Bronchial epithelial cell (primary cell): ENCODE data around the gene CAMK2G. TPM values are rescaled to one million over a fixed set of nuclear protein-coding genes. Genes with fewer than 3 reads are reported as not detected.

Experiments used
- DNase-seq: peaks from one replicate; pipeline ENCODE4 v3.0.0-alpha.2; 2010; ENCODE audit warnings: low read depth
- FAIRE-seq: peaks from 2 replicates; lab custom pipeline; 2011; peaks lifted over from hg19 to GRCh38; lab: Jason Lieb, UNC
- H3K27me3 ChIP-seq: 2 replicates; pipeline ENCODE4 v1.5.1; 2011; ENCODE audit warnings: low read length; ENCODE audit not compliant: control insufficient read depth, insufficient read depth
- H3K36me3 ChIP-seq: 2 replicates; pipeline ENCODE4 v1.5.1; 2011; ENCODE audit warnings: low read length; ENCODE audit not compliant: control insufficient read depth, insufficient read depth
- H3K4me3 ChIP-seq: 2 replicates; pipeline ENCODE4 v1.5.1; 2011; ENCODE audit warnings: mild to moderate bottlenecking, low read depth, low read length, control low read depth
- total RNA-seq: library from RNA; depleted of rRNA; stranded (reverse); fragments of >200 nt; gene quantifications from 2 replicates; pipeline ENCODE4 v1.2.1, GENCODE V29; 2014
- TF ChIP-seq, protein P1 (sequence below): IDR thresholded peaks from 2 replicates; pipeline ENCODE4 v1.5.1; 2011; ENCODE audit warnings: mild to moderate bottlenecking, moderate library complexity, low read length, control low read depth, inconsistent platforms; ENCODE audit not compliant: insufficient read depth, severe bottlenecking

CAMK2G gene
- total RNA-seq, 1 donor from 2014 or later = 13.4 TPM

DNA sequence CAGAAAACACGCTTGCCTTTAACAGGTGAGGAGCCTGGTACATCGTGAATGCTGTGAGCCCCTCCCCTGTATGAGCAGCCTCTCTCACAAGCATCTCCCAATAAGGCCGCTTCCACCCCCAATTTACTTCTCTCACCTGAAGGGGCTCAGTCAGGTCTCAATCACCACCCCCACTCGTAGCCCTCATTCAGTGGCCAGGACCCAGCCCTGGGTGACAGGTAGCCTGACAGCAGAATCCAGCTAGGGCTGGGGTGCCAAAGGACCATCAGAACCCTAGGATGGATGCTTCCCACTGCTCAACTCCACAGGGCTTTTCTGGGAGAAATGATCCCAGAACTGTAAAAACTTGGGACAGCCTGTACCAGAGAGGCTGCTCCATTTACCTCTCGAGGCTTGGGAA is 56.5 kb downstream of the CAMK2G start:
- Histone ChIP-seq H3K27me3 (no peaks in the 10 kb centered on the region), H3K4me3 (no peak overlapping the region), H3K36me3 (peaks cover 1% of the 10 kb centered on the region)
- DNase-seq = no peak
- TF ChIP-seq, protein P1, sequence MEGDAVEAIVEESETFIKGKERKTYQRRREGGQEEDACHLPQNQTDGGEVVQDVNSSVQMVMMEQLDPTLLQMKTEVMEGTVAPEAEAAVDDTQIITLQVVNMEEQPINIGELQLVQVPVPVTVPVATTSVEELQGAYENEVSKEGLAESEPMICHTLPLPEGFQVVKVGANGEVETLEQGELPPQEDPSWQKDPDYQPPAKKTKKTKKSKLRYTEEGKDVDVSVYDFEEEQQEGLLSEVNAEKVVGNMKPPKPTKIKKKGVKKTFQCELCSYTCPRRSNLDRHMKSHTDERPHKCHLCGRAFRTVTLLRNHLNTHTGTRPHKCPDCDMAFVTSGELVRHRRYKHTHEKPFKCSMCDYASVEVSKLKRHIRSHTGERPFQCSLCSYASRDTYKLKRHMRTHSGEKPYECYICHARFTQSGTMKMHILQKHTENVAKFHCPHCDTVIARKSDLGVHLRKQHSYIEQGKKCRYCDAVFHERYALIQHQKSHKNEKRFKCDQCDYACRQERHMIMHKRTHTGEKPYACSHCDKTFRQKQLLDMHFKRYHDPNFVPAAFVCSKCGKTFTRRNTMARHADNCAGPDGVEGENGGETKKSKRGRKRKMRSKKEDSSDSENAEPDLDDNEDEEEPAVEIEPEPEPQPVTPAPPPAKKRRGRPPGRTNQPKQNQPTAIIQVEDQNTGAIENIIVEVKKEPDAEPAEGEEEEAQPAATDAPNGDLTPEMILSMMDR = no peak
- no peak for FAIRE-seq

- no peaks in the 10 kb centered on the region for H3K27me3 ChIP-seq
- H3K4me3 ChIP-seq = no peak overlapping the region
- DNase-seq (peak; percentile 33), FAIRE-seq (no peak)
- TF ChIP-seq, protein P1 = no peak
- peaks cover 1% of the 10 kb centered on the region for H3K36me3 ChIP-seq
Observed at GRCh38 chr10:73816917-73817729, 57.2 kb downstream of the CAMK2G start.

DNA sequence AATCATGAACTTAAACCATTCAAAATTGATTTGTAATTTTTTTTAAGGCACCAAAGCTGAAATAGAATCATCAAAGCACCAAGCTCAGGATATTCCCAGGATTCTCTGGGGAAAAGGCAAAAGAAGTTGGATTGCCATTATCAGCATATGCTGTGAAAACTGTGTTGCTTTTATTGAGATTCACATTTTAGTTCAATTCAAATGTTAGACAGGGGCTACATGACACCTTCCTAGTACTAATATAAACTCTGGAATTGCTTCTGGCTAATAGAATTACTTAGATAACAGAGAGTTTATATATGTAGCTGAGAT is 58.7 kb downstream of the CAMK2G start:
- Histone ChIP-seq H3K27me3 (no peaks in the 10 kb centered on the region), H3K36me3 (peaks cover 1% of the 10 kb centered on the region), H3K4me3 (no peak overlapping the region)
- DNase-seq (no peak), FAIRE-seq (no peak)
- TF ChIP-seq, protein P1 = no peak

GRCh38 chr10:73814896-73815718 is 59.2 kb downstream of the CAMK2G start:
- Histone ChIP-seq H3K27me3 (no peaks in the 10 kb centered on the region), H3K36me3 (peaks cover 1% of the 10 kb centered on the region), H3K4me3 (no peak overlapping the region)
- TF ChIP-seq, protein P1 = peak; percentile 6
- no peak for FAIRE-seq
- DNase-seq = no peak

DNA sequence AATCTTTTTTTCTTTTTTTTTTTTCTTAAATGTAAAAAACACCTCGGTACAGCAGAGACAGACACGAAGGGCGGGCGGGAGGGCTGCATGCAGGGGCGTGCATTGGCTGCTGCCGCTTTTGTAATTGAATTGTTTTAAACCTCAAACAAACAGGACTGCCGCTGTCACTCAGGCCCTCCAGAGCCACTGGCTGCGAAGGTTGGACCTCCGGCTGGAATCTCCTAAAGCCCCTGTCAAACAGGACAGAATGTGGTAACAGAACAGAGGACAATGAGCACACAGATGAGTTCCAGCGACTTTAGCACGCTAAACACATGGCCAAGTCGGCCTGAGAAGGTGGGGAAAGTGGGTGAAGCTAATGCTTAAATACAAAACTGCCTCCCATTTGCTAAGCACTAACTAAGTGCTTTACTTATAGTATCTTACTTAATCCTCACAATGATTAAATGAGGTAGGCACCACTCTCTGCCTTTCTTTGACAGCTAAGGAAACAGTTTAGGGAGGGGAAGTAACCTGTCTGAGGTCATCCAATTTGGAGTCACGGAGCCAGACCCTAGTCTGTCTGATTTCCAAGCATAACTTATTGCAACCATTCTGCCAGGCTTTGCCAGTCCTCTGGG is 60.0 kb downstream of the CAMK2G start:
- peaks cover 1% of the 10 kb centered on the region for H3K36me3 ChIP-seq
- TF ChIP-seq, protein P1 = no peak
- DNase-seq = no peak
- no peak for FAIRE-seq
- no peak overlapping the region for H3K4me3 ChIP-seq
- H3K27me3 ChIP-seq = no peaks in the 10 kb centered on the region
